ENCODE measurements around the gene EDAR.

The EDAR gene

DNA sequence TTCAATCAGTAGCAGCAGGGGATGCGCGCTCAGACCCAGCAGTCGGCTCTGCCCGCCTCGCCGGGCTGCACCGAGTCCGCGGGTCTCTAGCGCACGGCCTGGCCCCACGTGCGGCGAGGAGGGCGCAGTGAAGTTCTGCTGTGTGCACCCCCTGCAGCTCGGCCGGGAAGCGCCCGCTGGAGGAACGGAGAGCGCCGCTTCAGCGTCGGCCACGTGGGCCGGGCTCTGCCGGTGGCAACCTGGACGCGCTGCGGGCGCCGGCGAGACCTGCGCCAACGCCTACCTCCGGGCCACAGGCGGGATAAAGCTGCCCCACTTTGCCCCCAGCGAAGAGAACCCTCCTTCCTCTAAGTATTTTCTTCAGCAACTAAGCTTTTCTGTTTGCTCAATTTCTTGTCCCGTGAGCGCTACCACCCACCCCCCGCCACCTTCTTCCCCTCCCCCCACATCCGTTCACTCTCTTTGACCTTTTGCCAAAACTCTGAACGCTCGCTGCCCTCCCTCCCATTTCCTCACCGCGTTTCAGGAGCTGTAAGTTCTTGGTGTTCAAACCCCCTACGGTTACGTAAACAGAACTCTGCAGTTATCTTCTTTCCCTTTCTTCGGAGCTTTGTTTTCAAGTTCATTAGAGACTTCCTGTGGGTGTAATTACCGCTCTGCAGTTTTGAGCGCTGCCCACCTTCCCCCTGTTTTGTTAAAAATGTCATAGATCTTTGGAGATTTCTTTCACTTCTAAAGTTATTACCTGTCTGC is 42.6 kb upstream of the EDAR start:
- peak overlapping the region in 1 of 2 experiments; percentile 45 for H3K4ac ChIP-seq (ENCODE audit: low read depth in 1 of 2, low read length in 2 of 2)
- H2BK12ac ChIP-seq (ENCODE audit: low read length in 2 of 2): peak overlapping the region in 1 of 2 experiments; percentile 47
- peak overlapping the region; percentile 90 for H3K4me2 ChIP-seq (ENCODE audit: low read length, poor library complexity, severe bottlenecking)
- peak overlapping the region; percentile 53 for H4K91ac ChIP-seq (ENCODE audit: low read length)
- DNase-seq: peak; percentile 40
- H3K27ac ChIP-seq (ENCODE audit: low read length, poor library complexity, severe bottlenecking): no peak overlapping the region
- WGBS: 1% methylated on average over 50 of the region's 51 CpGs
- H2AK5ac ChIP-seq (ENCODE audit: low read length, severe bottlenecking): no peak overlapping the region
- no peak overlapping the region for H3K23ac ChIP-seq (ENCODE audit: low read length in 2 of 2)
- peak overlapping the region; percentile 34 for H3K9ac ChIP-seq (ENCODE audit: low read length)
- no peaks in the 10 kb centered on the region for H3K79me1 ChIP-seq (replicated peaks; ENCODE audit: low read length, poor library complexity, severe bottlenecking)
- peak overlapping the region; percentile 56 to 72 for H3K4me3 ChIP-seq (ENCODE audit: insufficient read depth in 1 of 2, low read depth in 1 of 2, low read length in 2 of 2)
- H3K9me3 ChIP-seq (ENCODE audit: control insufficient read depth, low read length): no peaks in the 10 kb centered on the region
- peaks cover 6% of the 10 kb centered on the region for H3K4me1 ChIP-seq (ENCODE audit: control insufficient read depth, insufficient read depth, low read depth, low read length)
- no peak overlapping the region for H2BK5ac ChIP-seq (ENCODE audit: low read depth, low read length, poor library complexity, severe bottlenecking)
- H3K14ac ChIP-seq (ENCODE audit: low read length in 2 of 2): peak overlapping the region in 1 of 2 experiments; percentile 84
- peak overlapping the region; percentile 75 for H2AFZ ChIP-seq (ENCODE audit: low read depth, low read length)
- H3K36me3 ChIP-seq (ENCODE audit: control insufficient read depth in 1 of 2, insufficient read depth in 2 of 2, low read depth in 1 of 2, low read length in 2 of 2): no peaks in the 10 kb centered on the region
- no peak overlapping the region for H2BK15ac ChIP-seq (ENCODE audit: low read depth, poor library complexity, severe bottlenecking)
- H4K8ac ChIP-seq (ENCODE audit: low read length): peak overlapping the region; percentile 79
- H3K18ac ChIP-seq (ENCODE audit: low read depth in 1 of 2, low read length in 2 of 2): peak overlapping the region; percentile 67 to 69
- H3K27me3 ChIP-seq (ENCODE audit: control insufficient read depth in 1 of 2, insufficient read depth in 1 of 2, low read length in 2 of 2): peaks cover 0 to 63% of the 10 kb centered on the region in 2 experiments
- peak overlapping the region; percentile 85 for H2BK120ac ChIP-seq (ENCODE audit: low read depth, low read length)

- peak overlapping the region in 1 of 2 experiments; percentile 84 for H3K14ac ChIP-seq (ENCODE audit: low read length in 2 of 2)
- H4K91ac ChIP-seq (ENCODE audit: low read length): no peak overlapping the region
- H3K4ac ChIP-seq (ENCODE audit: low read depth in 1 of 2, low read length in 2 of 2): peak overlapping the region in 1 of 2 experiments; percentile 45
- peak overlapping the region; percentile 85 for H2BK120ac ChIP-seq (ENCODE audit: low read depth, low read length)
- peaks cover 6% of the 10 kb centered on the region for H3K4me1 ChIP-seq (ENCODE audit: control insufficient read depth, insufficient read depth, low read depth, low read length)
- H3K9me3 ChIP-seq (ENCODE audit: control insufficient read depth, low read length): no peaks in the 10 kb centered on the region
- H3K27me3 ChIP-seq (ENCODE audit: control insufficient read depth in 1 of 2, insufficient read depth in 1 of 2, low read length in 2 of 2): peaks cover 0 to 57% of the 10 kb centered on the region in 2 experiments
- peak overlapping the region; percentile 79 for H4K8ac ChIP-seq (ENCODE audit: low read length)
- no peak overlapping the region for H2BK5ac ChIP-seq (ENCODE audit: low read depth, low read length, poor library complexity, severe bottlenecking)
- peak overlapping the region; percentile 56 to 72 for H3K4me3 ChIP-seq (ENCODE audit: insufficient read depth in 1 of 2, low read depth in 1 of 2, low read length in 2 of 2)
- no peak overlapping the region for H2AK5ac ChIP-seq (ENCODE audit: low read length, severe bottlenecking)
- H3K36me3 ChIP-seq (ENCODE audit: control insufficient read depth in 1 of 2, insufficient read depth in 2 of 2, low read depth in 1 of 2, low read length in 2 of 2): no peaks in the 10 kb centered on the region
- no peak overlapping the region for H2BK12ac ChIP-seq (ENCODE audit: low read length in 2 of 2)
- H3K79me1 ChIP-seq (replicated peaks; ENCODE audit: low read length, poor library complexity, severe bottlenecking): no peaks in the 10 kb centered on the region
- no peak overlapping the region for H2BK15ac ChIP-seq (ENCODE audit: low read depth, poor library complexity, severe bottlenecking)
- 42% methylated on average over 10 of the region's 14 CpGs for WGBS
- peak overlapping the region; percentile 75 for H2AFZ ChIP-seq (ENCODE audit: low read depth, low read length)
- H3K4me2 ChIP-seq (ENCODE audit: low read length, poor library complexity, severe bottlenecking): peak overlapping the region; percentile 90
- DNase-seq: no peak
- H3K27ac ChIP-seq (ENCODE audit: low read length, poor library complexity, severe bottlenecking): no peak overlapping the region
- peak overlapping the region; percentile 67 to 69 for H3K18ac ChIP-seq (ENCODE audit: low read depth in 1 of 2, low read length in 2 of 2)
- peak overlapping the region; percentile 34 for H3K9ac ChIP-seq (ENCODE audit: low read length)
- no peak overlapping the region for H3K23ac ChIP-seq (ENCODE audit: low read length in 2 of 2)
Observed at GRCh38 chr2:109030870-109031475, 42.0 kb upstream of the EDAR start.

GRCh38 chr2:109029490-109030201 is 40.6 kb upstream of the EDAR start:
- no peak overlapping the region for H3K9ac ChIP-seq (ENCODE audit: low read length)
- H4K8ac ChIP-seq (ENCODE audit: low read length): no peak overlapping the region
- no peak overlapping the region for H3K14ac ChIP-seq (ENCODE audit: low read length in 2 of 2)
- H3K27me3 ChIP-seq (ENCODE audit: control insufficient read depth in 1 of 2, insufficient read depth in 1 of 2, low read length in 2 of 2): peaks cover 0 to 52% of the 10 kb centered on the region in 2 experiments
- no peaks in the 10 kb centered on the region for H3K36me3 ChIP-seq (ENCODE audit: control insufficient read depth in 1 of 2, insufficient read depth in 2 of 2, low read depth in 1 of 2, low read length in 2 of 2)
- no peak overlapping the region for H2BK5ac ChIP-seq (ENCODE audit: low read depth, low read length, poor library complexity, severe bottlenecking)
- peaks cover 6% of the 10 kb centered on the region for H3K4me1 ChIP-seq (ENCODE audit: control insufficient read depth, insufficient read depth, low read depth, low read length)
- no peak overlapping the region for H3K4me2 ChIP-seq (ENCODE audit: low read length, poor library complexity, severe bottlenecking)
- H2AFZ ChIP-seq (ENCODE audit: low read depth, low read length): no peak overlapping the region
- H3K18ac ChIP-seq (ENCODE audit: low read depth in 1 of 2, low read length in 2 of 2): no peak overlapping the region
- no peak overlapping the region for H2BK15ac ChIP-seq (ENCODE audit: low read depth, poor library complexity, severe bottlenecking)
- no peak for DNase-seq
- H3K79me1 ChIP-seq (replicated peaks; ENCODE audit: low read length, poor library complexity, severe bottlenecking): no peaks in the 10 kb centered on the region
- H3K23ac ChIP-seq (ENCODE audit: low read length in 2 of 2): no peak overlapping the region
- H3K4ac ChIP-seq (ENCODE audit: low read depth in 1 of 2, low read length in 2 of 2): no peak overlapping the region
- no peak overlapping the region for H2BK120ac ChIP-seq (ENCODE audit: low read depth, low read length)
- H2BK12ac ChIP-seq (ENCODE audit: low read length in 2 of 2): no peak overlapping the region
- no peak overlapping the region for H4K91ac ChIP-seq (ENCODE audit: low read length)
- H2AK5ac ChIP-seq (ENCODE audit: low read length, severe bottlenecking): no peak overlapping the region
- H3K9me3 ChIP-seq (ENCODE audit: control insufficient read depth, low read length): no peaks in the 10 kb centered on the region
- H3K4me3 ChIP-seq (ENCODE audit: insufficient read depth in 1 of 2, low read depth in 1 of 2, low read length in 2 of 2): no peak overlapping the region
- 58% methylated on average over 6 of the region's 6 CpGs for WGBS
- H3K27ac ChIP-seq (ENCODE audit: low read length, poor library complexity, severe bottlenecking): no peak overlapping the region

Data from mesenchymal stem cell (in vitro differentiated cells and primary cell).